Endothelial cell of umbilical vein (primary cell): ENCODE data around the gene MRAP.

Source experiments
- EZH2 ChIP-seq: IDR thresholded peaks from 2 replicates; pipeline ENCODE4 v1.6.1; 2012; ENCODE audit warnings: borderline replicate concordance, low read depth, mild to moderate bottlenecking, moderate library complexity, low read length, inconsistent platforms; ENCODE audit not compliant: severe bottlenecking
- FOS ChIP-seq: IDR thresholded peaks from 2 replicates; pipeline ENCODE4 v1.6.1; 2011; ENCODE audit warnings: mild to moderate bottlenecking, low read length, moderate library complexity, borderline replicate concordance; ENCODE audit not compliant: insufficient read depth
- JUN ChIP-seq: IDR thresholded peaks from 2 replicates; pipeline ENCODE4 v1.6.1; 2011; ENCODE audit warnings: borderline replicate concordance, low read depth; ENCODE audit not compliant: insufficient read length, insufficient read depth
- MYC ChIP-seq: IDR thresholded peaks from one replicate; pipeline ENCODE4 v1.6.1; 2011; ENCODE audit warnings: mild to moderate bottlenecking, low read depth, low read length
- POLR2A ChIP-seq: IDR thresholded peaks from 2 replicates; pipeline ENCODE4 v1.6.1; 2012; ENCODE audit warnings: low read depth, mild to moderate bottlenecking, control low read depth, low read length
- POLR2AphosphoS5 ChIP-seq: IDR thresholded peaks from 2 replicates; pipeline ENCODE4 v1.6.1; 2012; ENCODE audit warnings: low read depth, mild to moderate bottlenecking, control low read depth, low read length, moderate library complexity; ENCODE audit not compliant: insufficient read depth
- TF ChIP-seq, protein P1 (sequence below), 2 donors: IDR thresholded peaks; 1 replicate in 1 of 2; 2 replicates in 1 of 2; pipeline ENCODE4 v1.5.1; 2011; ENCODE audit warnings: low read length in 2 of 2, mild to moderate bottlenecking in 2 of 2, moderate library complexity in 2 of 2, control low read depth in 1 of 2, inconsistent platforms in 1 of 2, low read depth in 1 of 2; ENCODE audit not compliant: insufficient read depth in 1 of 2; ENCODE audit errors: extremely low read depth in 1 of 2

DNA sequence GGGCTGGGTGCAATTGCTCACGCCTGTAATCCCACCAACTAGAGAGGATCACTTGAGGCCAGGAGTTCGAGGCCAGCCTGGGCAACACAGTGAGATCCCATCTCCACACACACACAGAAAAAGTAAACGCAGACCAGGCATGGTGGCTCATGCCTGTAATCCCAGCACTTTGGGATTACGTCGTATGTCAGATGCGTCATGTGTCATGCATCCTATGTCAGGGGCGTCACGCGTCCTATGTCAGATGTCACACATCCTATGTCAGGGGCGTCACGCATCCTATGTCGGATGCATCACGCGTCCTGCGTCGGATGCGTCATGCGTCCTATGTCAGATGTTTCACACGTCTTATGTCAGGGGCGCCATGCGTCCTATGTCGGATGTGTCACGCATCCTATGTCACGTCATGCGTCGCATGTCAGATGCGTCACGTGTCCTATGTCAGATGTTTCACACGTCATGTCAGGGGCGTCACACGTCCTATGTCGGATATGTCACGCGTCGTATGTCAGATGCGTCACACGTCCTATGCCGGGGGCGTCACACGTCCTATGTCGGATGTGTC is 1.5 kb downstream of the MRAP start:
- no peak for TF ChIP-seq POLR2A
- TF ChIP-seq, protein P1, sequence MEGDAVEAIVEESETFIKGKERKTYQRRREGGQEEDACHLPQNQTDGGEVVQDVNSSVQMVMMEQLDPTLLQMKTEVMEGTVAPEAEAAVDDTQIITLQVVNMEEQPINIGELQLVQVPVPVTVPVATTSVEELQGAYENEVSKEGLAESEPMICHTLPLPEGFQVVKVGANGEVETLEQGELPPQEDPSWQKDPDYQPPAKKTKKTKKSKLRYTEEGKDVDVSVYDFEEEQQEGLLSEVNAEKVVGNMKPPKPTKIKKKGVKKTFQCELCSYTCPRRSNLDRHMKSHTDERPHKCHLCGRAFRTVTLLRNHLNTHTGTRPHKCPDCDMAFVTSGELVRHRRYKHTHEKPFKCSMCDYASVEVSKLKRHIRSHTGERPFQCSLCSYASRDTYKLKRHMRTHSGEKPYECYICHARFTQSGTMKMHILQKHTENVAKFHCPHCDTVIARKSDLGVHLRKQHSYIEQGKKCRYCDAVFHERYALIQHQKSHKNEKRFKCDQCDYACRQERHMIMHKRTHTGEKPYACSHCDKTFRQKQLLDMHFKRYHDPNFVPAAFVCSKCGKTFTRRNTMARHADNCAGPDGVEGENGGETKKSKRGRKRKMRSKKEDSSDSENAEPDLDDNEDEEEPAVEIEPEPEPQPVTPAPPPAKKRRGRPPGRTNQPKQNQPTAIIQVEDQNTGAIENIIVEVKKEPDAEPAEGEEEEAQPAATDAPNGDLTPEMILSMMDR (IDR thresholded peaks at IDR 0.05; ENCODE audit: extremely low read depth in 1 of 2, insufficient read depth in 1 of 2, low read depth in 1 of 2, low read length in 2 of 2), result no peak
- no peak for TF ChIP-seq EZH2
- no peak for TF ChIP-seq JUN
- TF ChIP-seq POLR2AphosphoS5, result no peak
- no peak for TF ChIP-seq FOS
- no peak for TF ChIP-seq MYC
